Ammon's horn (tissue), 1 donor: ENCODE measurements around the gene AGBL5.
"Not testable (repeated sequence)": the region's sequence is repeated elsewhere in the genome, so short reads cannot be mapped to it uniquely, and the experiment has no call there.

Source experiments
- DNase-seq: peaks from one replicate; pipeline ENCODE4 v3.0.0-alpha.2; 2016; ENCODE audit warnings: low spot score

Gene AGBL5

GRCh38 chr2:27091746-27092695 lies 40.6 kb downstream of the AGBL5 start:
- no peak for DNase-seq

DNA sequence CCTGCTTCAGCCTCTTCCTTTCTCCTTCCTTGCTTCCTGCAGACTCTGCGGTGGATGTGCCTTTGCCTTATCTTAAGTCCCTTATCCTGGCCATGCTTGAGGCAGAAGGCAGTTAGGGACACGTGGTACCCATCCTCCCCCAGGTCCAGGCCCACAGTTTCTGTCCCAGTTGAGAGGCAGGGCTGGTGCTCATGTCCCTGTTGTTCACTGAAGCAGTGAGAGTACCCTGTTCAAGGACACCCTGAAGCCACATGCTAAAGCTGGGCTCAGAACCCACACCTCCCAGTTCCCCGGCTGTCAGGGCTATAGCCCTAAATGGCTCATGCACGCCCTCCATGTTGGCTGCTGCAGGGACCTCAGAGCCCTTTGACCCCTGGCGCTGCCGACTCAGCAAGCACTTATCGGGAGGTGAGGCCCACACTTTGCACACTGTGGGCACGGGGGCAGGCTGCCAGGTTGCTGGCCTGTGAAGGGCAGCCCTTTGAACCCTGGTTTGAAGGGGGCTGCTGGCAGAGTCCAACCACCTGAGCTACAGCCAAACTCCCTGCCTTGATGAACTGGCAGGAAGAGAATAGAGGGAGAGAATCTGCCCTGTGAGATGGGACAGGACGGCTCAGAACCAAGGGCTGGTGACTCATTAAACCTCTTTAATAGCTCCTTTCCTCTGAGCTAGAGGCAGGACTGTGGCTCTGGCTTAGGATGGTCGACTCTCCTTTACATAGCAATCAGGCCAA lies 41.4 kb downstream of the AGBL5 start:
- DNase-seq = no peak

DNA sequence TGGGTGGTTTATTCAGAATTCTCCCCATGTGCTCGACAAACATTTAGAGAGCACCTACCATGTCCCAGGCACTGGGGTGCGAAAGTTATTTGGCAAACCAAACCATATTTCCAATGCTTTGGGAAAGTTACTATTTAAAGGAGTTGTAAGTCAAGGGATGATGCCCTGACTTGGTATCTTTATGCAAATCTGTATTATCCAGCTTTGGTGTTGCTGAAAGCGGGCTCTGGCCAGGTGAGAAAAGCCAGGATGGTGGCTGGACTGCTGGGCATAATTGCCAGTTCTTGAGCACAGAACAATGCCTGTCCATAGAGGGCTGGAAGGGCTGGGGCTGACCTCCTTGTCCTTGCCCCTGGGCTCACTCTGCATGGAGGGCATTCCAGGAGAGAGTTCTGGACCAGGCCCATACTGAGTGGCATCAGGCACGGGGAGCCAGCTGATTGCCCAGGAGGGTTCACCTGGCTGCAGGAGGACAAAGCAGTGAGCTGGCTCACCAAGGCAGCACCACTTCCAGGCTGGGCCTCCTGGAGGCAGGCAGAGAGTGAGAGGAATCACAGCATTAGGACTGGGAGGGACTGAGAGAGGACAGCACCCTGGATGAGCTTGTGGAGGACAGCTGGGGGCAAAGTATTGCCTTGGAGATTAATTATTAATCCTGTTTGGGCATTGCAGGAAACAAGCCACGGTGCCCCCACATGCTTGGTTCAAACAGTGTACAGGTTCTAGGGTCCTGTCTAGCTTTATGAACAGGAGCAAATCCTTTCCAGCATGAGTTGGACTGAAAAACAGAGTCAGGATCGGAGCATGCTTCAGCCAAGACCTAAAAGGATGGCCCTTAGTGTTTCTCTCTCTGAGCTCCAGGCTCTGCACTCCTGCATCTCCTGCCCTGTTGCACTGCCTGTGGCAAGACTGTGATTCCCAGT lies 42.2 kb downstream of the AGBL5 start:
- no peak for DNase-seq

DNA sequence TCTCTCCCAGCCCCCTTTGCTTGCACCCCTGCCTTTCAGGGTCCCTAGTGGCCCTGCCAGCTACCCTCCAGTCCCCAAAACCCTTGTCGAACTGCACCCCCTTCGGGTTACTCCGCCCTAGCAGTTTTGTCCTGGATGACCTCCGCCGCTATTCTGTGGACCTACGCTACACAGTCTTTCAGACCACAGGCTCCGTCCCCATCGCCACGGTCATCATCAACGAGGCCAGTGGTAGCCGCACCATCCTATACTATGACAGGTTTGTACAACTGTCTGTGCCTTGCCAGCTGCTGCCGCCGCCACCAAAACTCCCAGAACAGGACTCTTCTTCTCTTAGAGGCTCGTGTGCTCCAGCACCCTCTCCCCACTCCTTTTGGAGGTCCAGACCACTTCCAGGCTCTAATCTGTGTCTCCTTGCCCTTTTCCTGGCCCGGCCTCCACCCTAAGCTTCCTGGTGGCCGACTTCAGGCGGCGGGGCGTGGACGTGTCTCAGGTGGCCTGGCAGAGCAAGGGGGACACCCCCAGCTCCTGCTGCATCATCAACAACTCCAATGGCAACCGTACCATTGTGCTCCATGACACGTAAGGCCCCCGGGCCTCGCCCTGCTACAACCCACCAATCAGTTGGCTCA lies 43.0 kb downstream of the AGBL5 start:
- no peak for DNase-seq

- no peak for DNase-seq
These were observed 43.9 kb downstream of the AGBL5 start for GRCh38 chr2:27095427-27095744.

GRCh38 chr2:27095745-27096651 lies 44.5 kb downstream of the AGBL5 start:
- DNase-seq = peak; percentile 89

DNA sequence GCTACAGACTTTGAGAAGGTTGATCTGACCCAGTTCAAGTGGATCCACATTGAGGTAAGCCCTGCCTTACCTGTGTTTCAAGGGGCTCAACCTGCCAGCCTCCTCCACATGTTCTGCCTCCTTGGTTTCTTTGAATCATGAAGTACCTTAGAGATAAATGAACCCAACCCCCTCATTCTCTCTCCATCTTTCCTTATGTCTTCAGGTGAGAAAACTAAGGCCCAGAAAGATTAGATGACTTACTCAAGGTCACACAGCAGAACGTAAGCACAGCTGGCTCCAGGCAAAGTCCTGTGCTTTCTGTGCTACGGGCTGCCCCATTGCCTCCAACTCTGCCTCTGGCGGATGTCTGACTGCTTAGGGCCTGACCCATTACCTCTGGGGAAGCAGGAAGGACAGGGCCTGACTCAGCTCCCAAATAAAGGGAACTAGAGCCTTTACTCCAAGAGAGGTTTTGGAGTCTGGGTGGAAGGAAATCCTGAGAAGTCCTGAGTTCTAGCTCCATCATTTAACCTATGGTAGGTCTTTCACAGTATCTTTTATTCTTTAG lies 45.4 kb downstream of the AGBL5 start:
- DNase-seq = no peak

GRCh38 chr2:27097341-27097740 lies 45.9 kb downstream of the AGBL5 start:
- no peak for DNase-seq

- DNase-seq = no peak
These were observed 48.0 kb downstream of the AGBL5 start for GRCh38 chr2:27099334-27099955.

- DNase-seq = no peak
These were observed 48.6 kb downstream of the AGBL5 start for GRCh38 chr2:27100036-27100435.

DNA sequence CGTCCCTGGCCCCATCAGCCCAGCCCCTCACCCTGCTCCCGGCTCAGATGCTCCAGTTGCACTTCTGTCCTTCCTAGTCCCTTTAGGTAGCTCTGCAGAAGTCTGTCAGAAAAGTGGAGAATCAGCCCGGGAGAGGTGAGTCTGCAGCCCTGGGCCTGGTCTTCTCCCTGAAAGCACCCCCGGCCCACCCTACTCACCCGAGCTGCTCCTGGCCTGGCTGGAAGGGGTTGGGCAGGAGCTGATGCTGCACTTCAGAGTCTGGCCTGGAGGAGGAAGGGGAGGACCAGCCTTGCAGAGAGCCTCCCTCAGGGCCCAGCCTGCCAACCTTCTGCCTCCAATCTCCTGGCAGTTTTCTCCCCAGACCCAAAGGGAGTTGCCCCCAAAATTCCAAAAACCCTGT lies 50.9 kb downstream of the AGBL5 start:
- no peak for DNase-seq

DNA sequence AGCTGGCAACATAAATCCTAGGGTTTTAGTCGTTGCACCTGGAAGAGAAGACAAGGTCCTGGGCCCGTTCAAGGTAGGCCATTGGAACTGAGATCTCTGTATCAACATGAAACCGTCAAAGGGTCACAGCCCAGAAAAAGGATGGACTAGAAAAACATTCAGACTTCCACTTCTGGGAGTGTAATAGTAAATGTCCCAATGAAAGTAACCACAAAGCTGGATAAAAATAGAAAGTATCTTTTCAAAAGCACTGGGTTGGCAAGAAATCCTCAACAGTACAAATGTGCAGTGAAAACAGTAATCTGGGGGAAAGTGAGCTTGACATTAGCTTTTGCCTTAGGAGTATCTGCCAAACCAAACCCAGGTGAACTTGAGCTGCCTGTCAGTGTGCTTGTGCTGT lies 54.5 kb downstream of the AGBL5 start:
- no peak for DNase-seq

GRCh38 chr2:27108221-27108620 lies 56.8 kb downstream of the AGBL5 start:
- DNase-seq = no peak

- DNase-seq = no peak
These were observed 57.6 kb downstream of the AGBL5 start for GRCh38 chr2:27109083-27109482.

DNA sequence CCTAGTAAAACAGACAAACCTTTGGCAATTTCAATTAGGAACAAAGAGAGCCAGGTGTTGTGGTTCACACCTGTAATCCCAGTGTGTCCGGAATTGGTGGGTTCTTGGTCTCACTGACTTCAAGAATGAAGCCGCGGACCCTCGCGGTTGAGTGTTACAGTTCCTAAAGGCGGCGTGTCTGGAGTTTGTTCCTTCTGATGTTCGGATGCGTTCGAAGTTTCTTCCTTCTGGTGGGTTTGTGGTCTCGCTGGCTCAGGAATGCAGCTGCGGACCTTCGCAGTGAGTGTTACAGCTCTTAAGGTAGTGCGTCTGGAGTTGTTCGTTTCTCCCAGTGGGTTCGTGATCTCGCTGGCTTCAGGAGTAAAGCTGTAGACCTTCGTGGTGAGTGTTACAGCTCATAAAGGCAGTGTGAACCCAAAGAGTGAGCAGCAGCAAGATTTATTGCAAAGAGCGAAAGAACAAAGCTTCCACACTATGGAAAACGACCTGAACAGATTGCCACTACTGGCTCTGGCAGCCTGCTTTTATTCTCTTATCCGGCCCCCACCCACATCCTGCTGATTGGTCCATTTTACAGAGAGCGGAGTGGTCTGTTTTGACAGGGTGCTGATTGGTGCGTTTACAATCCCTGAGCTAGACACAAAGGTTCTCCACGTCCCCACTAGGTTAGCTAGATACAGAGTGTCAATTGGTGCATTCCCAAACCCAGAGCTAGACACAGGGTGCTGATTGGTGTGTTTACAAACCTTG lies 59.3 kb downstream of the AGBL5 start:
- not testable (repeated sequence) for DNase-seq

- DNase-seq = not testable (repeated sequence)
These were observed 60.1 kb downstream of the AGBL5 start for GRCh38 chr2:27111392-27112078.

DNA sequence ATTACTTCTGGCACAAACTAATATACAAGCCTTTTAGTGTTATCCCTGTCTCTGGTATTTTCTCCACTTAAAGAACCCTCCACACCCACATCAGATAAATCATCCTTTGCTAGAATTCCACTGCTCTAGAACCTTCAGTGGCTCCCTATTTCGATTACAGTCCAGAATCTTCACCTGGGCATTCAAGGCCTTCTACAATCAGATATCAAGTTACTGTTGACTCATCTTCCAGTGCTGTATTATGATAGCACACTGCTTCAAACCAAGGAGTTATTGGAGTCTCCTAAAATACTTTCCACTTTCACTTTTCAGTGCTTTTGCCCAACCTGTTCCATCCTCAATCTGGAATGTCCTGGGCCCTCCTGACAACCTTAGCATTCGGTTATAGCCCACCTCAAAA lies 64.1 kb downstream of the AGBL5 start:
- no peak for DNase-seq

GRCh38 chr2:27117995-27118524 lies 66.6 kb downstream of the AGBL5 start:
- no peak for DNase-seq
